GM19351 (cell line): Measurements from ENCODE around the gene ATP9A.
"Not testable (repeated sequence)": the region's sequence is repeated elsewhere in the genome, so short reads cannot be mapped to it uniquely, and the experiment has no call there.

ENCODE experiments used
- ATAC-seq: cut with Tn5 transposase; IDR thresholded peaks from one replicate; pipeline ENCODE4 v1.9.1; 2021; ENCODE audit warnings: mild to moderate bottlenecking, moderate library complexity; ENCODE audit not compliant: unreplicated experiment

ATP9A gene

DNA sequence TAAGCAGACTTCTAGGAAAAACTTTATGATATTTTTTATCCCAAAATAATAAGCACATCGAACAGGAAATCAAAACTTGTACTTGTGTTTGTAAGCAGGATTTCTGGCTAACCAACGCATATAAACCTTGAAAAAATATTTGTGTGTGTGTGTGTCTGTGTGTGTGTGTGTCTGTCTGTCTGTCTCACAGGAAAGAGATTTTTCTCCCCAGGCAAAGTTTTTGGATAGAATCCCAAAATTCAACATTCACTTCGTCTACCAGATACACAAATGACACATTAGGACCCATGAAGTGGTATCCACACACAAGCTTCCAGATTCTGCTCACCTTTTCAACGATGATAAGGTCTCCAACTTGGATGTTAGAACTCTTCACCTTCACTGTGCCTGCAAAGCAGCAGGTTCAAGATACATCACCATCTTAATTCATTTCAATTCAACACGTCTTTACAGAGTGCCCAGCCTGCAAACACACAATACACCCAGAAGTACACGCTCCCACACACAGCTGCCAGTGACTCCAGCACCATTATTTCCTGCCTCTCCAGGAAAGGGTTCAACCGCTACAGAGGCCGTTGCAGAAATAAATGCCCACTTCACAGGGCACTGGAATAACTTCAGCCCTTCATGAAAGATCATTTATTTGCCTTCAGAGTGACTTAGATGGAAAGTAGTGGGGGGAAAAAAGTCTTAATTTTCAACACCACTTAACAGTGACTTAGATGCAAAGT, 70.9 kb downstream of the ATP9A start:
- ATAC-seq, result no peak

GRCh38 chr20:51696304-51697071, 71.7 kb downstream of the ATP9A start:
- no peak for ATAC-seq

DNA sequence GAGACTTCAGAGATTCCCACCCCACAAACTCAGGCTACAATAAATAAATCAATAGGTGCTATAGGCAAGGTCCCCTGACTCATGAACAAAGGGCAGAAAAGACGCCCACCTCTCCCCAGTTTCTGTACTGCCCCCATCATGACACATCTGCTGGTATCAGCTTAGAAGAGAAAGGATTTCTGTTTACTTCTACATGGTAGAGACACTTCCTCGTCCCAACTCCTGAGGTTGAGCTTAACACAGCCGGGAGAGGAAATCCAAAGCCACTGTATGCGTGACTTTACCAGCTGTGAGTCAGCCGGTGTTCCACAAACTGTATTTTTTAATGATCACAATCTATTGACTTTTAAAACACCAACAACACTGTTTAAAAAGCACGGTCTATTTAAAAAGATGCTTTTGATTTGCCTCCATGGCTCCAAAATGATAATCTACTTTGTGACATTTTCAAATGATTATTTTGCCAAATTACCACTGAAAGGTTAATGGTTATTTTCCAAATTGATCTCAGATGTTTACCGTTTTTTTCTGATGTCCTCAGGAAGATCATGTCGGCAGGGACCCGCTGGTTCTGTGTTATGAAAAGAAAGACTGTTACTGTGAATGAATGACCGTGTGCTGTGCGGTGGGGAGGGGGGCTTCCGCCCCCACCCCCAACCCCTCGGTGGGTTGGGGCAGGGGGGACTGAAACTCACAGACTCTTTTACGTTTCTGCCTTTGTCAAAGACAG, 72.5 kb downstream of the ATP9A start:
- no peak for ATAC-seq

- ATAC-seq, result no peak
Observed at GRCh38 chr20:51692806-51693400, 75.3 kb downstream of the ATP9A start.

DNA sequence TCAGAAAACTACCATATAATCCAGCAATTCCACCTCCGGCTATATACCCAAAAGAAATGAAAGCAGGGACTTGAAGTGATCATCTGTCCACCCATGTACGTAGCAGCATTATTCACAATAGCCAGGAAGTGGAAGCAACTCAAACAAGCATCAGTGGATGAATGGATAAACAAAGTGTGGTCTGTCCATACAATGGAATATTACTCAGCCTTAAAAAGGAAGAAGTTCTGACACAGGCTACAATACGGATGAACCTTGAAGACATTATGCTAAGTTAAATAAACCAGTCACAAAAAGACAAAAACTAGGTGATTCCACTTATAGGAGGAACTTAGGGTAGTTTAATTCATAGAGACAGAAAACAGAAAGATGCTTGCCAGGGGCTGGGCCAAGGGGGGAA, 76.5 kb downstream of the ATP9A start:
- no peak for ATAC-seq

- ATAC-seq, result no peak
Observed at GRCh38 chr20:51688600-51689244, 79.5 kb downstream of the ATP9A start.

- ATAC-seq, result no peak
Observed at GRCh38 chr20:51687630-51688029, 80.6 kb downstream of the ATP9A start.

DNA sequence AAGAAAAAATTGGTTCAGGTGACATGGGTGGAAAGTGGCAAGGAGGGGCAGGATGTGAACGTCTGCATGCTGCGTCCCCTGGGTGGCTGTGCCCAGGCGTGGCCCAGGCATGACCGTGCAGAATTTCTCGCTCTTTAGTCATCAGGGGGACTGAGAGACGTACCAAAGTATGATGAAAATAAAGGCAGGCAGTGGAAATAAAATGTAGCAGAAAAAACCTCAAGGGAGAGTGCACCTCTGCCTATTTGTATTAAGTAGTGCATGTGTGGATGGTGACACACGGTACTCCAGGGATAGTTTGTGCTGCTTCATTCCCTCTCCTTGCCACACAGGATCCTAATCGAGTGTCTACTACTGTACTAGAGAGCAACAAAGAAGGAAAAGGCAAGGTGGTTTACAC, 81.1 kb downstream of the ATP9A start:
- ATAC-seq, result no peak

- not testable (repeated sequence) for ATAC-seq
Observed at GRCh38 chr20:51685494-51685893, 82.7 kb downstream of the ATP9A start.

DNA sequence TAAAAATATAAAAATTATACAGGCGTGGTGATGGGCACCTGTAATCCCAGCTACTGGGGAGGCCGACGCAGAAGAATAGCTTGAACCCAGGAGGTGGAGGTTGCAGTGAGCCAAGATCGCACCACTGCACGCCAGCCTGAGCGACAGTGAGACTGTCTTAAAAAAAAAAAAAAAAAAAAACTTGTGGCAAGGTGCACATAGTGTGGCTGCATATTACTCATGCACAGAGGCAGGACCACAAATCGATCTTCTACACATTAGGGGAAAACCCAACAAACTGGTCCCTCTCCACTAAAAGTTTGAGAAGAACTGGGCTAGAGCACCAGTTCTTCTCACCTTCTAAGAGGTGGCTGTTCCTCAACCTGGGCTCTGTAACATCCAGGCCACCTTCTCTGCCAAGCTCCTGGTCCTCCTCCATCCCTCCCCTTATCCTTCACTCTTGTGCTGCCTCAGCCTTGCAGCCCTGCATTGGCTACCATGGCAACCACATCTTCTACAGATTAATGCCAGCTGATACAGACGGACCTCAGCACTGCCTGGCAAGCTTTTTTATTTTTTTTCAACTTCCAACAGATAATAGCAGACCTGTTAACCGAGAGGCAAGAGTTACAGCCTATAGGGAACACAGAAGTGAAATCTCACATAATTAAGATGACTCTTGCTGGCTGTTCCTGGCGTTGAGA, 88.0 kb downstream of the ATP9A start:
- ATAC-seq, result no peak

DNA sequence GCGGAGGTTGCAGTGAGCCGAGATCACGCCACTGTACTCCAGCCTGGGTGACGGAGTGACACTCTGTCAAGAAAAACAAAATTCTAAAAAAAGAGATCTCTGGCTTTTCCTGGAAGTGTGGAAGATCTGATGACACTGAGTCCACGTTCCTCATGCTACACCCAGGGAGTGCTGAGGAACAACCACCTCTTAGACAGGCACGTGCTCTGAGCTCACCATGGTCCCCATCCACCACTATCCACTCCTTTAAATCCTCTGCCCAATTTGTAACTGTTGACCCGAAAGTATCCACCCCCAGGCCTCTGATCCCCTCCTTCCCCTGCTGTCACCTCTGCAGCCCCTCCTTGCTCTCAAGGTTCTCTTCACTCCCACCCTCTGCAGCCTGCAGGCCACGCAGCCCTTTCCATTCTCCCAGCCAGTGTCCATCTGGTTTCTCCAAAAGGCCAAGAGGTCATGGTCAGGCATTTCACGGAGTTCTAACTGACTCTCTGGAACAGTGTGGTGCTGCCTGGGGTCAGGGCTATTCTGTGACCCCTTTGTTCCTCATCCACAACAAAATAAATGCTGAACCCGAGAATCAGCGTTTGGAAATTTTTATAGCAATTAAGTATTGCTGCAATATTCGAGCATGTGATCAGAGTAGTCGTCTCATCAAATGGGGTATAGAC, 88.8 kb downstream of the ATP9A start:
- no peak for ATAC-seq

GRCh38 chr20:51678026-51678697, 90.0 kb downstream of the ATP9A start:
- no peak for ATAC-seq

DNA sequence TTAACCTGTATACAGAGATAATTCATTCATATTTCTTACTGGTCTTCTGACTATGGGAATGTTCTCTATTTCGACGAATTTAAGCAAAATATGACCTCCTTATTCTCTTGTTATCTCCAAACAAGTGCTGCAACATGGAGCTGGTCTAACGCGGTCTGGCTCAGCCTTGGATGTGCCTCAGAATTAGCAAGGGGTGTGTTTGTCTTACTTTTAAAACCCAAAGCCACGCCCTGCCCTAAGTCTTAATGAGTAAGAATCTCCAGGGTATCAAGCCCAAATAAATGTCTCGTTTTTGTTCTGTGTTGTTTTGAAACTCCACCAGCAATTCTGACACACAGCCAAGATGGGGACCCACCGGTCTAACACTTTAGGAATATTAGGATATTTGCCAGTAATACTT, 99.2 kb downstream of the ATP9A start:
- ATAC-seq, result no peak

- no peak for ATAC-seq
Observed at GRCh38 chr20:51668515-51668914, 99.7 kb downstream of the ATP9A start.

- ATAC-seq, result no peak
Observed at GRCh38 chr20:51667491-51667890, 100.7 kb downstream of the ATP9A start.

GRCh38 chr20:51667002-51667408, 101.2 kb downstream of the ATP9A start:
- no peak for ATAC-seq

DNA sequence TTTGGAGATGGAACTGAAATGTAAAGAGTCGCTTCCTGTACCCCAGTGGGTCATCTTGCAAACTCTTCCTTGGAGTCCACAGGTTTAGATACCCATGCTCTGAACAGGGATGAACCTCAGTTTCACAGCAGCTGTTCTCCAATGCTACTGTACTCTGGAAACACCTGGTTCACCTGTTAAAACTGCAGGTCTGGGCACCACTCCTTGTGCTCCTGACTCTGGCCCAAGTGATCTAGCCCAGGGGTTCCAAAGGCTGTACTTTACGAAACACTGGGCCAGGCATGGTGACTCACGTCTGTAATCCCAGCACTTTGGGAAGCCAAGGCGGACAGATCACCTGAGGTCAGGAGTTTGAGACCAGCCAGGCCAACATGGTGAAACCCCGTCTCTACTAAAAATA, 102.1 kb downstream of the ATP9A start:
- ATAC-seq, result no peak

DNA sequence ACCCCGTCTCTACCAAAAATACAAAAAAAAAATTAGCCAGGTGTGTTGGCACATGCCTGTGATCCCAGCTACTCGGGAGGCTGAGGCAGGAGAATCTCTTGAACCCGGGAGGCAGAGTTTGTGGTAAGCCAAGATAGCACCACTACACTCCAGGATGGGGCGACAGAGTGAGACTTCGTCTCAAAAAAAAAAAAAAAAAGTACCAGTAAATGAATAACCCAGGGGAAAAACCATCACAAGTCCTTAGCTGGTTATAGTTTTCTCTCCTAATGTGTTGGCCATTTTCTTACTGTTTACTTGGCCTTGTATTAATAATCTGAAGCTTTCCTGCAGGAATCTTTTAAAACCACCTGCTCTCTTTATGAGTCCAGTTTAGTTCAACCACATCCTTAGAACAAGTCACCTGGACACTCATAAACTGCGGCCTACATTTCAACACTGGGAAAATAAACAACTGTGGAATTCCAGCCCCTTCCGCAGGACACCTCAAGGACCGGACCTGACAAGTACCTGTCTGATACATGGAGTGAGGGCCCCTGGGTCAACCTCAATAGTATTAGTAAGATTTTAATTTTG, 102.6 kb downstream of the ATP9A start:
- ATAC-seq, result no peak
